GM10847 (cell line): ENCODE results near the gene PDE1A.

ENCODE experiments used
- POLR2A ChIP-seq: IDR thresholded peaks from 2 replicates; pipeline ENCODE4 v1.6.1; 2011; ENCODE audit not compliant: insufficient read length; ENCODE audit errors: extremely low read depth

Gene PDE1A

GRCh38 chr2:182324665-182325064 is 102.2 kb downstream of the PDE1A start:
- no peak for TF ChIP-seq POLR2A

- TF ChIP-seq POLR2A: no peak
Measured at GRCh38 chr2:182321096-182321495, 105.7 kb downstream of the PDE1A start.

- no peak for TF ChIP-seq POLR2A
Measured at GRCh38 chr2:182319556-182320505, 107.0 kb downstream of the PDE1A start.

GRCh38 chr2:182318466-182319220 is 108.2 kb downstream of the PDE1A start:
- TF ChIP-seq POLR2A: no peak

GRCh38 chr2:182316950-182317349 is 109.9 kb downstream of the PDE1A start:
- TF ChIP-seq POLR2A: no peak

GRCh38 chr2:182302972-182303371 is 123.9 kb downstream of the PDE1A start:
- no peak for TF ChIP-seq POLR2A

GRCh38 chr2:182302174-182302573 is 124.7 kb downstream of the PDE1A start:
- no peak for TF ChIP-seq POLR2A

- no peak for TF ChIP-seq POLR2A
Measured at GRCh38 chr2:182301093-182301492, 125.7 kb downstream of the PDE1A start.

- TF ChIP-seq POLR2A: no peak
Measured at GRCh38 chr2:182300608-182301007, 126.2 kb downstream of the PDE1A start.

- TF ChIP-seq POLR2A: no peak
Measured at GRCh38 chr2:182299632-182300031, 127.2 kb downstream of the PDE1A start.

- no peak for TF ChIP-seq POLR2A
Measured at GRCh38 chr2:182298456-182298855, 128.4 kb downstream of the PDE1A start.

- TF ChIP-seq POLR2A: no peak
Measured at GRCh38 chr2:182291296-182291695, 135.5 kb downstream of the PDE1A start.

GRCh38 chr2:182283512-182283911 is 143.3 kb downstream of the PDE1A start:
- TF ChIP-seq POLR2A: no peak

GRCh38 chr2:182281276-182281675 is 145.6 kb downstream of the PDE1A start:
- TF ChIP-seq POLR2A: no peak

GRCh38 chr2:182280118-182280517 is 146.7 kb downstream of the PDE1A start:
- TF ChIP-seq POLR2A: no peak

- TF ChIP-seq POLR2A: no peak
Measured at GRCh38 chr2:182267971-182268370, 158.9 kb downstream of the PDE1A start.
